Activated T-cell treated with anti-CD3 and anti-CD28 coated beads, Interleukin-2, amount 50 U/mL, for 4 hours (primary cell): ENCODE data around the gene GRIP1. TPM values are rescaled to one million over a fixed set of nuclear protein-coding genes. Genes with fewer than 3 reads are reported as not detected.

Source experiments
- ATAC-seq, 2 donors: fragments of 200-7000 bp; cut with Tn5 transposase; one replicate each; pipeline ENCODE4 v1.10.0; 2021
- DNase-seq: peaks from one replicate; pipeline ENCODE4 v3.0.0-alpha.2; 2020
- H3K27me3 Mint-ChIP-seq: one replicate; pipeline ENCODE4 v1.8.0; 2021; ENCODE audit warnings: low read depth, mixed read lengths
- H3K36me3 Mint-ChIP-seq: one replicate; pipeline ENCODE4 v1.8.0; 2022; ENCODE audit warnings: mixed read lengths; ENCODE audit not compliant: insufficient read depth
- H3K4me1 Mint-ChIP-seq: one replicate; pipeline ENCODE4 v1.8.0; 2021; ENCODE audit warnings: low read depth, mixed read lengths
- H3K4me3 Mint-ChIP-seq: one replicate; pipeline ENCODE4 v1.8.0; 2021; ENCODE audit warnings: mild to moderate bottlenecking, moderate library complexity, mixed read lengths
- H3K9me3 Mint-ChIP-seq: one replicate; pipeline ENCODE4 v1.8.0; 2021; ENCODE audit warnings: mixed read lengths
- total RNA-seq, 3 donors: library from RNA; stranded (reverse); gene quantifications; one replicate each; pipeline ENCODE4 v1.2.1, GENCODE V29; 2021

GRIP1 gene
- total RNA-seq, 3 donors from 2014 or later, result 1.6 to 8.0 (median 4.4) TPM

GRCh38 chr12:66674495-66675122 lies 4.3 kb downstream of the GRIP1 start:
- Mint-ChIP-seq H3K9me3 (no peaks in the 10 kb centered on the region), H3K4me1 (no peaks in the 10 kb centered on the region), H3K27me3 (peaks cover 4% of the 10 kb centered on the region), H3K36me3 (no peaks in the 10 kb centered on the region), H3K4me3 (no peak overlapping the region)
- DNase-seq, result no peak
- ATAC-seq, result no peak

- ATAC-seq, result no peak
- DNase-seq, result no peak
- H3K9me3 Mint-ChIP-seq, result no peaks in the 10 kb centered on the region
- H3K36me3 Mint-ChIP-seq, result no peaks in the 10 kb centered on the region
- H3K27me3 Mint-ChIP-seq, result peaks cover 9% of the 10 kb centered on the region
- H3K4me1 Mint-ChIP-seq, result peaks cover 3% of the 10 kb centered on the region
- no peak overlapping the region for H3K4me3 Mint-ChIP-seq
These were observed 9.3 kb downstream of the GRIP1 start for GRCh38 chr12:66669541-66669940.

- Mint-ChIP-seq H3K27me3 (peaks cover 4% of the 10 kb centered on the region), H3K36me3 (no peaks in the 10 kb centered on the region), H3K9me3 (no peaks in the 10 kb centered on the region), H3K4me1 (peaks cover 3% of the 10 kb centered on the region), H3K4me3 (no peak overlapping the region)
- DNase-seq, result no peak
- ATAC-seq, result no peak
These were observed 10.6 kb downstream of the GRIP1 start for GRCh38 chr12:66668311-66668710.

GRCh38 chr12:66667906-66668305 lies 11.0 kb downstream of the GRIP1 start:
- H3K36me3 Mint-ChIP-seq, result no peaks in the 10 kb centered on the region
- ATAC-seq (no peak), DNase-seq (no peak)
- H3K27me3 Mint-ChIP-seq, result peaks cover 4% of the 10 kb centered on the region
- H3K4me1 Mint-ChIP-seq, result peaks cover 3% of the 10 kb centered on the region
- no peaks in the 10 kb centered on the region for H3K9me3 Mint-ChIP-seq
- H3K4me3 Mint-ChIP-seq, result no peak overlapping the region

GRCh38 chr12:66666481-66666880 lies 12.4 kb downstream of the GRIP1 start:
- DNase-seq, result no peak
- H3K27me3 Mint-ChIP-seq, result peaks cover 4% of the 10 kb centered on the region
- no peaks in the 10 kb centered on the region for H3K9me3 Mint-ChIP-seq
- ATAC-seq, result no peak
- H3K36me3 Mint-ChIP-seq, result no peaks in the 10 kb centered on the region
- H3K4me1 Mint-ChIP-seq, result peaks cover 3% of the 10 kb centered on the region
- no peak overlapping the region for H3K4me3 Mint-ChIP-seq

GRCh38 chr12:66665435-66665985 lies 13.4 kb downstream of the GRIP1 start:
- Mint-ChIP-seq H3K27me3 (peaks cover 4% of the 10 kb centered on the region), H3K4me3 (no peak overlapping the region), H3K9me3 (no peaks in the 10 kb centered on the region), H3K36me3 (no peaks in the 10 kb centered on the region), H3K4me1 (peaks cover 3% of the 10 kb centered on the region)
- DNase-seq (no peak), ATAC-seq (no peak)

- ATAC-seq (no peak), DNase-seq (no peak)
- peaks cover 3% of the 10 kb centered on the region for H3K4me1 Mint-ChIP-seq
- no peaks in the 10 kb centered on the region for H3K36me3 Mint-ChIP-seq
- peaks cover 6% of the 10 kb centered on the region for H3K27me3 Mint-ChIP-seq
- H3K9me3 Mint-ChIP-seq, result no peaks in the 10 kb centered on the region
- H3K4me3 Mint-ChIP-seq, result no peak overlapping the region
These were observed 14.8 kb downstream of the GRIP1 start for GRCh38 chr12:66664076-66664475.

- peaks cover 10% of the 10 kb centered on the region for H3K27me3 Mint-ChIP-seq
- DNase-seq (no peak), ATAC-seq (no peak)
- H3K4me3 Mint-ChIP-seq, result no peak overlapping the region
- no peaks in the 10 kb centered on the region for H3K9me3 Mint-ChIP-seq
- peaks cover 3% of the 10 kb centered on the region for H3K4me1 Mint-ChIP-seq
- no peaks in the 10 kb centered on the region for H3K36me3 Mint-ChIP-seq
These were observed 15.3 kb downstream of the GRIP1 start for GRCh38 chr12:66663611-66664010.

GRCh38 chr12:66662729-66663128 lies 16.1 kb downstream of the GRIP1 start:
- ATAC-seq (no peak), DNase-seq (no peak)
- no peak overlapping the region for H3K4me3 Mint-ChIP-seq
- no peaks in the 10 kb centered on the region for H3K9me3 Mint-ChIP-seq
- H3K4me1 Mint-ChIP-seq, result peaks cover 3% of the 10 kb centered on the region
- no peaks in the 10 kb centered on the region for H3K36me3 Mint-ChIP-seq
- H3K27me3 Mint-ChIP-seq, result peaks cover 10% of the 10 kb centered on the region

GRCh38 chr12:66662179-66662578 lies 16.7 kb downstream of the GRIP1 start:
- no peaks in the 10 kb centered on the region for H3K36me3 Mint-ChIP-seq
- H3K4me1 Mint-ChIP-seq, result peaks cover 3% of the 10 kb centered on the region
- H3K4me3 Mint-ChIP-seq, result no peak overlapping the region
- no peaks in the 10 kb centered on the region for H3K9me3 Mint-ChIP-seq
- no peak for ATAC-seq
- H3K27me3 Mint-ChIP-seq, result peaks cover 10% of the 10 kb centered on the region
- no peak for DNase-seq

GRCh38 chr12:66661357-66661756 lies 17.5 kb downstream of the GRIP1 start:
- DNase-seq, result no peak
- H3K27me3 Mint-ChIP-seq, result peaks cover 10% of the 10 kb centered on the region

GRCh38 chr12:66653796-66654195 lies 25.1 kb downstream of the GRIP1 start:
- no peaks in the 10 kb centered on the region for H3K36me3 Mint-ChIP-seq
- H3K4me1 Mint-ChIP-seq, result no peaks in the 10 kb centered on the region
- peaks cover 4% of the 10 kb centered on the region for H3K27me3 Mint-ChIP-seq
- no peak overlapping the region for H3K4me3 Mint-ChIP-seq
- no peak for DNase-seq
- no peaks in the 10 kb centered on the region for H3K9me3 Mint-ChIP-seq
- no peak for ATAC-seq

More at GRCh38 chr12:66661357-66661756, 17.5 kb downstream of the GRIP1 start:
- no peak for ATAC-seq
- H3K9me3 Mint-ChIP-seq, result no peaks in the 10 kb centered on the region
- peaks cover 3% of the 10 kb centered on the region for H3K4me1 Mint-ChIP-seq
- no peaks in the 10 kb centered on the region for H3K36me3 Mint-ChIP-seq
- H3K4me3 Mint-ChIP-seq, result no peak overlapping the region

GRCh38 chr12:66648033-66648735 lies 30.7 kb downstream of the GRIP1 start:
- DNase-seq (no peak), ATAC-seq (no peak)
- Mint-ChIP-seq H3K9me3 (no peaks in the 10 kb centered on the region), H3K36me3 (no peaks in the 10 kb centered on the region), H3K4me1 (no peaks in the 10 kb centered on the region), H3K4me3 (no peak overlapping the region), H3K27me3 (peaks cover 3% of the 10 kb centered on the region)

- no peak for DNase-seq
- Mint-ChIP-seq H3K36me3 (no peaks in the 10 kb centered on the region), H3K4me3 (no peak overlapping the region), H3K27me3 (peaks cover 3% of the 10 kb centered on the region), H3K9me3 (no peaks in the 10 kb centered on the region), H3K4me1 (no peaks in the 10 kb centered on the region)
- no peak for ATAC-seq
These were observed 31.7 kb downstream of the GRIP1 start for GRCh38 chr12:66647034-66647691.
